Peyer's patch (tissue), 4 donors: ENCODE data around the gene FARS2. TPM values are rescaled to one million over a fixed set of nuclear protein-coding genes. Genes with fewer than 3 reads are reported as not detected.
A peak's percentile ranks its signal among the peaks of the same experiment; 100 is the strongest.

Experiments used
- DNase-seq, 3 donors: peaks; one replicate each; pipeline ENCODE4 v3.0.0-alpha.2; 2017 to 2019
- H3K27ac ChIP-seq, 4 donors: fragments of 200-600 bp; sonication (generic); one replicate each; pipeline ENCODE4 v1.5.1; 2016 to 2019
- H3K27me3 ChIP-seq, 2 donors: fragments of 200-600 bp; sonication (generic); one replicate each; pipeline ENCODE4 v1.5.1; 2019
- H3K36me3 ChIP-seq, 3 donors: fragments of 200-600 bp; sonication (generic); one replicate each; pipeline ENCODE4 v1.5.1; 2016 to 2019
- H3K4me1 ChIP-seq, 4 donors: fragments of 200-600 bp; sonication (generic); one replicate each; pipeline ENCODE4 v1.5.1; 2016 to 2019
- H3K4me3 ChIP-seq, 4 donors: fragments of 200-600 bp; sonication (generic); 1 replicate in 3 of 4; 2 replicates in 1 of 4; pipeline ENCODE4 v1.5.1; 2016 to 2019; ENCODE audit warnings: mild to moderate bottlenecking in 1 of 4
- H3K9me3 ChIP-seq, 4 donors: fragments of 200-600 bp; sonication (generic); one replicate each; pipeline ENCODE4 v1.5.1; 2016 to 2019; ENCODE audit warnings: mild to moderate bottlenecking in 1 of 4
- POLR2A ChIP-seq, 2 donors: fragments of 450-650 bp; IDR thresholded peaks; one replicate each; pipeline ENCODE4 v1.5.1; 2017; ENCODE audit warnings: antibody characterized with exemption in 2 of 2, mild to moderate bottlenecking in 2 of 2, moderate library complexity in 2 of 2
- total RNA-seq, 4 donors: library from RNA; depleted of rRNA; stranded (reverse); fragments of >200 nt; gene quantifications; one replicate each; pipeline ENCODE4 v1.1.0, GENCODE V29; 2016
- TF ChIP-seq, protein P1 (sequence below), 6 experiments: fragments of 450-650 bp in 4 of 6; fragments of 200-600 bp in 2 of 6; sonication (generic) in 1 of 6; IDR thresholded peaks; one replicate each; pipeline ENCODE4 v1.5.1; 2017 to 2019; ENCODE audit warnings: antibody characterized with exemption in 6 of 6, mild to moderate bottlenecking in 3 of 6, moderate library complexity in 1 of 6

FARS2 gene
- total RNA-seq, 4 donors from 2014 or later, result 9.5 to 42.1 (median 17.1) TPM

DNA sequence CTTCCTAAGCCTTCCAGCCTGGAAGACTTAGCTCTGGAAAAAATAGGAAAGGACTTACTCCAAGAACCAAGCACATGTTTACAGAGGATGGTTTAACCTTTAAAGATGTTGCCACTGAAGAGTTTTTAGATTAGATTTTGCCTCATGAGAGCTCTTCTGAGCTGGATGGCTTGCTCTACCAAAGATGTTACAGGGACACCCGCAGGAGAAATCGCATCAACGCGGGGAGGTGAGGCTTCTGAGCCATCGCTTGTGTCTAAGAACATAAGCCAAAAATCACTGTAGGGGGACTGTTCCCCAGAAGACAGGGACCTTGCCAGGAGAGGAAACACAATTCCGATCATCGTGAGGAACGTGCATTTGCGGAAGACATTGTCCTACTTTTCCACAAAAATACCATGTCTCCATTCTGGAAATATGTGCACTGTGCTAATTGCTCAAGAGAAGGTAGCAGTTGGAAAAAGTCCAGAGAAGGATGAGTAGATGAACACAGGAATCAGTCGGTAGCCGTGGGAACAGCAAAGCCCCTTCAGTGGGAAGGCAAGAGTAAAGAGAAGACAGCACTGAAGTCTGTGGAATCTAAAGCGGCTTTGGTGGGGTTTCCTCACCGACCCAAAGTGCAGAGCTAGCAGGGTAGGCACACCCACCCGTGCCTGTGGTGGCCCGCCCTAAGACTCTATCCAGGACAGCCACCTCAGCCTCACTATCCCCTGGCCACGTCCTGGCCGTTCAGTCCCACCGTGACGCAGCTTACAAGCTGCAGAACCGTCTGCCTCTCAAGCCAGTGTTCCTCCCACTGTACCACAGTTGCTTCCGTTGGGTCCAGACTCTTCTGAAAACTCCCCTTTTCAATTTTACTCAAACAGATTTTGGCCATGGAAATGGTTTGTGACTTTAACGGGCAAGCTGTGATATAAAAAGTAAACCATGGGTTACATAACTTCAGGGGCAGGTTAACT lies 410.6 kb downstream of the FARS2 start:
- no peak for DNase-seq
- TF ChIP-seq, protein P1, sequence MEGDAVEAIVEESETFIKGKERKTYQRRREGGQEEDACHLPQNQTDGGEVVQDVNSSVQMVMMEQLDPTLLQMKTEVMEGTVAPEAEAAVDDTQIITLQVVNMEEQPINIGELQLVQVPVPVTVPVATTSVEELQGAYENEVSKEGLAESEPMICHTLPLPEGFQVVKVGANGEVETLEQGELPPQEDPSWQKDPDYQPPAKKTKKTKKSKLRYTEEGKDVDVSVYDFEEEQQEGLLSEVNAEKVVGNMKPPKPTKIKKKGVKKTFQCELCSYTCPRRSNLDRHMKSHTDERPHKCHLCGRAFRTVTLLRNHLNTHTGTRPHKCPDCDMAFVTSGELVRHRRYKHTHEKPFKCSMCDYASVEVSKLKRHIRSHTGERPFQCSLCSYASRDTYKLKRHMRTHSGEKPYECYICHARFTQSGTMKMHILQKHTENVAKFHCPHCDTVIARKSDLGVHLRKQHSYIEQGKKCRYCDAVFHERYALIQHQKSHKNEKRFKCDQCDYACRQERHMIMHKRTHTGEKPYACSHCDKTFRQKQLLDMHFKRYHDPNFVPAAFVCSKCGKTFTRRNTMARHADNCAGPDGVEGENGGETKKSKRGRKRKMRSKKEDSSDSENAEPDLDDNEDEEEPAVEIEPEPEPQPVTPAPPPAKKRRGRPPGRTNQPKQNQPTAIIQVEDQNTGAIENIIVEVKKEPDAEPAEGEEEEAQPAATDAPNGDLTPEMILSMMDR (IDR thresholded peaks at IDR 0.05), result no peak
- TF ChIP-seq POLR2A (IDR thresholded peaks at IDR 0.05), result no peak
- Histone ChIP-seq H3K9me3 (no peaks in the 10 kb centered on the region), H3K27me3 (no peaks in the 10 kb centered on the region), H3K27ac (peak overlapping the region in 3 of 4 donors; percentile 8 to 12 (median 11)), H3K36me3 (no peaks in the 10 kb centered on the region), H3K4me1 (no peaks in the 10 kb centered on the region), H3K4me3 (no peak overlapping the region)

DNA sequence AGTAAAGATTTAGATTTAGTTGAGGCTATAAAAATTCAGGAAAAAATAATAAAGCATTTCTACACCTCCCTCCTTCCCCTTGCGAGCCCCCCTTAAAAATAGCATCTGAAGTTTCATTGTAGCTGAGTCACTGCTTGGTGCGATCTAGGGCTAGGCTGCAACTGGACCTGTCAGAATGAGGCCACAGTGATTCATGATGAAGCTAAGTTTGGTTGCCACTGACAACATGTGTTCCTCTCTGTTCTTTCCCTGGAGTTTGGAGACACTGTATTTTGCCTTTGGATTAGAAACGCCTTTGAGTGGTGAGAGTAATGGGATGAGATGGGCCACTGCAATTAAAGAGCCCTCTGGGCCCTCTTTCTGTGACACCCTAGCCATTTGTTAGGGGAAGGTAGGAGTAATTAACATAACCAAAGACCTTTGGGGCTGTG lies 411.3 kb downstream of the FARS2 start:
- Histone ChIP-seq H3K4me3 (no peak overlapping the region), H3K27ac (no peak overlapping the region), H3K36me3 (no peaks in the 10 kb centered on the region), H3K27me3 (no peaks in the 10 kb centered on the region), H3K4me1 (no peaks in the 10 kb centered on the region), H3K9me3 (no peaks in the 10 kb centered on the region)
- no peak for DNase-seq
- TF ChIP-seq, protein P1 (IDR thresholded peaks at IDR 0.05), result no peak
- no peak for TF ChIP-seq POLR2A (IDR thresholded peaks at IDR 0.05)

DNA sequence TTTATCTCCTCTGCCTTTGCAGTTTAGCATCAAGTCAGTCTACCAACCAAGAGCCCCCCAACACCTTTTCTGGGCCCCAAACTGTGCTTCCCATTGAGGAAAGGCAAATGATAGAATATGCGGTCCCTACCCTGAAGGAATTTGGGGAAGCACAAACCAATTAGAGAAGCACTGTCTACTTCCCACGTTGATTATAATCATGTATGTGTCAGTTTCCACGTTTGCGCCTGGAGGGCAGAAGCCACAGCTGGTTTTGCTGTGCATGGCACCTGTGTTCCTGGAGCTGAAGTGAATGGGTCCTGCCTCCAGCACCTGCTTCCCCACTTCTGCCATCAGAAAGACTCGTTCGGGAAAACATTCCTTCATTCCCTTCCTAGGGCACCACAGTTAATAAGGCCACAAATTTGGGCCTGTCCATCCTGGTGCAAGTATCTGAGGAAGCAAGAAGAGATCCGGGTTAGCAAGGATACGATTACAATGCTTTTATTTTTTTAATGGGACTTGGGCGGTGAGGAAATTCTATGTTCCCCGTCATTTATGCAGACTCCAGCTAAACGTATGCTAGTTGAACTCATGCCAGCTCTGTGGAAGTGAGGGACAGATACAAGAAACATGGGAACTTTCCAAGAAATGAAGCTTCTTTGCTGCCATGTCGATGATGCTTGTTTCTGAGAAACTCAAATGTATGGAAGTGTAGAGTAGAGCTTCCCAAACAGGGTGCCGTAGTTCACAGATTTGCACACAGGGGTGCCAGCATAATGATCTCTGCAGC lies 411.9 kb downstream of the FARS2 start:
- H3K27ac ChIP-seq, result peak overlapping the region in 1 of 4 donors; percentile 7

DNA sequence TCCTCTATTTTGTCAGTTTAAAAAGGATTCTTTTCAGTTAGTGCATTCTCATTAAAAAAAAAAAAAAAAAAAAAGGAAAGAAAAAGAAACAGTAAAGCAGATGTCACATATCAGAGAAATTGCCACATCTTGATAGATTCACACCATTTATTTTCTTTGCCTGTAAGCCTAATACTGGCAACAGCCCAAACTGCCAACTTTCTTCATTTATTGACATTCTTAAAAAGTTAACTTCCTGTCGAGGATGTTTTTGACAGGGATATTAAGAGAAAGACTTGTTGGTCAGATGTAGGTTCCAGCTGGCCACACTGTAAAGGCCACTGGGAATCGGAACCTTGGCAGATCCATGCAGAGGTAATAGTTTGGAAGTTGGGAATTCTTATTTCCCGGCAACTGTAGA lies 412.8 kb downstream of the FARS2 start:
- no peaks in the 10 kb centered on the region for H3K9me3 ChIP-seq
- no peak overlapping the region for H3K4me3 ChIP-seq
- TF ChIP-seq, protein P1 (IDR thresholded peaks at IDR 0.05), result no peak
- TF ChIP-seq POLR2A (IDR thresholded peaks at IDR 0.05), result no peak
- H3K27me3 ChIP-seq, result no peaks in the 10 kb centered on the region
- H3K4me1 ChIP-seq, result no peaks in the 10 kb centered on the region
- H3K27ac ChIP-seq, result no peak overlapping the region
- DNase-seq, result no peak
- no peaks in the 10 kb centered on the region for H3K36me3 ChIP-seq

More for the DNA sequence above, 411.9 kb downstream of the FARS2 start:
- Histone ChIP-seq H3K27me3 (no peaks in the 10 kb centered on the region), H3K9me3 (no peaks in the 10 kb centered on the region), H3K4me3 (no peak overlapping the region), H3K36me3 (no peaks in the 10 kb centered on the region), H3K4me1 (no peaks in the 10 kb centered on the region)
- no peak for DNase-seq
- TF ChIP-seq, protein P1 (IDR thresholded peaks at IDR 0.05), result no peak
- no peak for TF ChIP-seq POLR2A (IDR thresholded peaks at IDR 0.05)

DNA sequence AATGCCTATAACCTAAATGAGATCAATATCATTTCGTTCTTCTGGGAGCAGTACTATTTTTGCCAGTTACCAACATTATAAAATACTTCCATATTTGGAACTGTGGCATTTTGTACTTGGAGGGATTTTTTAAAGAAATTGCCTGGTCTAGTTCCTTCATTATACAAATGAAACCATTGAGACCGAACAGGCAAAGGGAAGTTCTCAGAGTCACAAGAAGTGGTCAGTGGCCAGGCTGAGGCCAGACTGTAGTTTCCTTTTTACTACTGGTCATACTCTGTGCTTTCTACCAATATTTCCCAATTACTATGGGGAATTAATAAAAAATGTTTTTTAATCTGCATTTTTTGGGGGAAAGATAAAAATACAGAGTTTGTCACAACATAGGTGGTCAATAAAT lies 413.4 kb downstream of the FARS2 start:
- Histone ChIP-seq H3K4me1 (no peaks in the 10 kb centered on the region), H3K4me3 (no peak overlapping the region), H3K27ac (no peak overlapping the region), H3K27me3 (no peaks in the 10 kb centered on the region), H3K36me3 (no peaks in the 10 kb centered on the region), H3K9me3 (no peaks in the 10 kb centered on the region)
- TF ChIP-seq, protein P1 (IDR thresholded peaks at IDR 0.05), result no peak
- no peak for TF ChIP-seq POLR2A (IDR thresholded peaks at IDR 0.05)
- no peak for DNase-seq
